ENCODE measurements around the gene DOCK4. TPM values are rescaled to one million over a fixed set of nuclear protein-coding genes. Genes with fewer than 3 reads are reported as not detected.
A peak's percentile ranks its signal among the peaks of the same experiment; 100 is the strongest.

Gene DOCK4
- total RNA-seq, 2 donors from 2014 or later = 6.5 to 11.1 TPM

DNA sequence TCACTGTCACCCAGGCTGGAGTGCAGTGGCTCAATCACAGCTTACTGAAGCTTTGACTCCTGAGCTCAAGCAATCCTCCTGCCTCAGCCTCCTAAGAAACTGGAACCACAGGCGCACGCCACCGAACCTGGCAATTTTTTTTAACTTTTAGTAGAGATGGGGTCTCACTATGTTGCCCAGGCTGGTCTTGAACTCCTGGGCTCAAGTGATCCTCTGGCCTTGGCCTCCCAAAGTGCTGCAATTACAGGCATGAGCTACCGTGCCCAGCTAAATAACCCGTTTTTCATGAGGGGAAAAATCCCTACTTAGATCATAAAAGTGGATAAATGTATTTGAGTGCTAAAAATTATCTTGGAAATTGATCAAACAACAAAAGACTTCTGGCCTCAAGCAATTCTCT lies 443.4 kb downstream of the DOCK4 start:
- TF ChIP-seq, protein P1, sequence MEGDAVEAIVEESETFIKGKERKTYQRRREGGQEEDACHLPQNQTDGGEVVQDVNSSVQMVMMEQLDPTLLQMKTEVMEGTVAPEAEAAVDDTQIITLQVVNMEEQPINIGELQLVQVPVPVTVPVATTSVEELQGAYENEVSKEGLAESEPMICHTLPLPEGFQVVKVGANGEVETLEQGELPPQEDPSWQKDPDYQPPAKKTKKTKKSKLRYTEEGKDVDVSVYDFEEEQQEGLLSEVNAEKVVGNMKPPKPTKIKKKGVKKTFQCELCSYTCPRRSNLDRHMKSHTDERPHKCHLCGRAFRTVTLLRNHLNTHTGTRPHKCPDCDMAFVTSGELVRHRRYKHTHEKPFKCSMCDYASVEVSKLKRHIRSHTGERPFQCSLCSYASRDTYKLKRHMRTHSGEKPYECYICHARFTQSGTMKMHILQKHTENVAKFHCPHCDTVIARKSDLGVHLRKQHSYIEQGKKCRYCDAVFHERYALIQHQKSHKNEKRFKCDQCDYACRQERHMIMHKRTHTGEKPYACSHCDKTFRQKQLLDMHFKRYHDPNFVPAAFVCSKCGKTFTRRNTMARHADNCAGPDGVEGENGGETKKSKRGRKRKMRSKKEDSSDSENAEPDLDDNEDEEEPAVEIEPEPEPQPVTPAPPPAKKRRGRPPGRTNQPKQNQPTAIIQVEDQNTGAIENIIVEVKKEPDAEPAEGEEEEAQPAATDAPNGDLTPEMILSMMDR (IDR thresholded peaks at IDR 0.05) = no peak
- Histone ChIP-seq H3K27ac (no peak overlapping the region), H3K9ac (ENCODE audit: low read depth in 2 of 2, low read length in 2 of 2) (no peak overlapping the region), H3K4me1 (no peaks in the 10 kb centered on the region), H3K27me3 (no peaks in the 10 kb centered on the region), H3K36me3 (no peaks in the 10 kb centered on the region), H3K9me3 (no peaks in the 10 kb centered on the region), H3K4me3 (no peak overlapping the region)
- DNase-seq = no peak
- intact Hi-C loops (cut with DNase I) = loop anchor here (5.0 kb wide), 1 partner anchor 650 kb away; no protein-coding TSS in a partner anchor

DNA sequence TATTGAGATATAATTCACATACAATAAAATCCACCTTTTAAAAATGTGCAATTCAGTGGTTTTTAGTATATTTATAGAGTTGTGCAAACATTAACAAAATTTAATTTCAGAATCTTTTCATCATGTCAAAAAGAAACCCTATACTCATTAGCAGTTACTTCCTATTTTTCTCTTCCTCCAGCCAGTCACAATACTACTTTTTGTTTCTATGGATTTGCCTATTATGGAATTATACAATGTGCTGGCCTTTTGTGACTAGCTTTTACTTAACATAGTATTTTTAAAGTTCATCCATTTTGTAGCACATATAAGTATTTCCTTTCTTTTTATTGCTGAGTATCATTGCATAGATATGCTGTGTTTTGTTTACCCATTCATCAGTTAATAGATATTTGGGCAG lies 444.0 kb downstream of the DOCK4 start:
- H3K36me3 ChIP-seq = no peaks in the 10 kb centered on the region
- intact Hi-C loops (cut with DNase I) = loop anchor here (5.0 kb wide), 1 partner anchor 650 kb away; no protein-coding TSS in a partner anchor
- H3K9ac ChIP-seq (ENCODE audit: low read depth in 2 of 2, low read length in 2 of 2) = no peak overlapping the region
- TF ChIP-seq, protein P1 (IDR thresholded peaks at IDR 0.05) = no peak
- H3K4me1 ChIP-seq = no peaks in the 10 kb centered on the region
- no peak for DNase-seq
- H3K27ac ChIP-seq = no peak overlapping the region
- H3K27me3 ChIP-seq = no peaks in the 10 kb centered on the region
- no peaks in the 10 kb centered on the region for H3K9me3 ChIP-seq
- no peak overlapping the region for H3K4me3 ChIP-seq

DNA sequence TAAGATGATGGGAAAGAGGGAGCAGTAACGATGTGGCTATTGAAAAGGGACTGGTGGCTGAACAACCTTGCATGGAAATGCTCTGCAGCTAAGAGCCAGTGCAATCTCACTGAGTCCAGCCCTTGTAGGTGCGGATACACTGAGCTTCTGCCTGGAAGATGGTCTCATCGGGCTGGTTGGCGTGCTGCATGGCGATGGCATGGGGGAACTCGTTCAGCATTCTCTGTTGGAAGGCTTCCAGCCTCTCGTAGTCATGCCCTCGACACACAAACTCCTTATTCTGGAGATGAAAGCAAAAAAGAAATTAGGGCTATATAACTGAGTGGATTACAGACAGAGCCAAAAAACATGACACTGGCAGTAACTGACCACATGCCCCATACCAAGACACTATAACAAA lies 446.2 kb downstream of the DOCK4 start:
- Histone ChIP-seq H3K36me3 (no peaks in the 10 kb centered on the region), H3K9ac (ENCODE audit: low read depth in 2 of 2, low read length in 2 of 2) (no peak overlapping the region), H3K27ac (no peak overlapping the region), H3K27me3 (no peaks in the 10 kb centered on the region), H3K9me3 (no peaks in the 10 kb centered on the region), H3K4me3 (no peak overlapping the region), H3K4me1 (no peaks in the 10 kb centered on the region)
- TF ChIP-seq, protein P1 (IDR thresholded peaks at IDR 0.05) = no peak
- intact Hi-C loops (cut with DNase I) = loop anchor here (5.0 kb wide), 1 partner anchor 652 kb away; no protein-coding TSS in a partner anchor
- DNase-seq = no peak

DNA sequence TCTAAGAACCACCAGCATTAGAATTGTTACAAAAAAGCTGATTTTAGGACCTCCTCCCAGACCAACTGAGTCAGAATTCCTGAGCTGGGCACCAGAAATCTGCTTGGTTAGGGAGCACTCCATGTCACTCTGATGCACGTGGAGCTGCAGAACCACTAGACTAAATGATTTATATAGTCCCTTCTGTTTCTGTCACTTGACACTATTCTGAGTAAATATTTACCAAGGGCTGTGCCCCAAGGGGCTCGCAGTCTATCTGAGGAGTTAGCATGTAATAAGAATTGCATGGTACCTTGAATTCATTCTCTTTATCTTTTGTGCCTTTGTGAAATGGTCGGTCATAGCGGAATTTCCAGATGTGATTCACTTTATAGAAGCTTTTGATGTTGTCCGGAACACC lies 447.9 kb downstream of the DOCK4 start:
- no peak overlapping the region for H3K4me3 ChIP-seq
- H3K27ac ChIP-seq = no peak overlapping the region
- no peaks in the 10 kb centered on the region for H3K27me3 ChIP-seq
- no peaks in the 10 kb centered on the region for H3K9me3 ChIP-seq
- intact Hi-C loops (cut with DNase I) = no loop called here
- H3K9ac ChIP-seq (ENCODE audit: low read depth in 2 of 2, low read length in 2 of 2) = no peak overlapping the region
- no peak for DNase-seq
- no peaks in the 10 kb centered on the region for H3K36me3 ChIP-seq
- H3K4me1 ChIP-seq = no peaks in the 10 kb centered on the region
- TF ChIP-seq, protein P1 (IDR thresholded peaks at IDR 0.05) = no peak

DNA sequence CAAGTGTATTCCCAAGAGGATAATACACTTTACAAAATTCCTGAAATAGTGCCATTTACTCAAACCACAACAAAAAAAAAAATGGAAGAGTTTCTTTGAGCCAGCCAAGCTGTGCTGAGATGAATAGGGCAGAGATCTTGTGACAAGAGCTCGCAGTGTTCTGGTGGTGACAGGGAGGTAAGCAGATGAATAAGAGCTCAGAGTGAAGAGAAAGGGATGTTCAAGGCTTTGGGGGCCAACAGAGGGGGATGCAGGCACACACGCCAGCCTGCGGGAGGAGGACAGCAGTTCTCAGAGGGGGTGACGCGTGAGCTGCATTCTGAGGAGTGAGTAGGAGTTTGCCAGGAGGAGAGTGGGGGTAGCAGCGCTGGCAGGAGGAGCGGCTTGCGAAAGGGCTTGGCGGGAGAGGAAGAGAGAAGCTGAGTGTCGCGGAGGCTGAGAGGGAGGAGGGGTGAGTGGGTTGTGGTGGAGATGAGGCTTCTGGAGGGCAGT lies 449.5 kb downstream of the DOCK4 start:
- intact Hi-C loops (cut with DNase I) = no loop called here
- H3K27ac ChIP-seq = no peak overlapping the region
- no peaks in the 10 kb centered on the region for H3K27me3 ChIP-seq
- H3K4me3 ChIP-seq = no peak overlapping the region
- TF ChIP-seq, protein P1 (IDR thresholded peaks at IDR 0.05) = no peak
- H3K9me3 ChIP-seq = no peaks in the 10 kb centered on the region
- peak; percentile 30 for DNase-seq
- no peaks in the 10 kb centered on the region for H3K36me3 ChIP-seq
- H3K9ac ChIP-seq (ENCODE audit: low read depth in 2 of 2, low read length in 2 of 2) = no peak overlapping the region
- no peaks in the 10 kb centered on the region for H3K4me1 ChIP-seq

All from colonic mucosa (tissue), 4 donors.